NB4 (cell line): ENCODE results near the gene TSSC4.

Experiments used
- DNase-seq: peaks from one replicate; pipeline ENCODE4 v3.0.0; 2010; ENCODE audit warnings: low read depth
- H3K4me3 ChIP-seq: one replicate; pipeline ENCODE4 v1.5.1; 2011; ENCODE audit warnings: mild to moderate bottlenecking, low read depth, low read length, moderate library complexity
- CTCF ChIP-seq: IDR thresholded peaks from one replicate; pipeline ENCODE4 v1.5.1; 2012; ENCODE audit warnings: low read depth, low read length
- MYC ChIP-seq: IDR thresholded peaks from 2 replicates; pipeline ENCODE4 v1.6.1; 2011; ENCODE audit warnings: low read depth, low read length
- POLR2A ChIP-seq: IDR thresholded peaks from 2 replicates; pipeline ENCODE4 v1.6.1; 2011; ENCODE audit warnings: mild to moderate bottlenecking; ENCODE audit not compliant: insufficient read length; ENCODE audit errors: extremely low read depth
- TF ChIP-seq, protein P1 (sequence below): IDR thresholded peaks from 2 replicates; pipeline ENCODE4 v1.6.1; 2011; ENCODE audit warnings: low read depth, low read length

The TSSC4 gene

GRCh38 chr11:2385156-2386151 is 15.1 kb upstream of the TSSC4 start:
- H3K4me3 ChIP-seq = no peak overlapping the region
- TF ChIP-seq MYC (no peak), POLR2A (no peak), CTCF (no peak)
- TF ChIP-seq, protein P1, sequence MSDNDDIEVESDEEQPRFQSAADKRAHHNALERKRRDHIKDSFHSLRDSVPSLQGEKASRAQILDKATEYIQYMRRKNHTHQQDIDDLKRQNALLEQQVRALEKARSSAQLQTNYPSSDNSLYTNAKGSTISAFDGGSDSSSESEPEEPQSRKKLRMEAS = no peak
- no peak for DNase-seq

DNA sequence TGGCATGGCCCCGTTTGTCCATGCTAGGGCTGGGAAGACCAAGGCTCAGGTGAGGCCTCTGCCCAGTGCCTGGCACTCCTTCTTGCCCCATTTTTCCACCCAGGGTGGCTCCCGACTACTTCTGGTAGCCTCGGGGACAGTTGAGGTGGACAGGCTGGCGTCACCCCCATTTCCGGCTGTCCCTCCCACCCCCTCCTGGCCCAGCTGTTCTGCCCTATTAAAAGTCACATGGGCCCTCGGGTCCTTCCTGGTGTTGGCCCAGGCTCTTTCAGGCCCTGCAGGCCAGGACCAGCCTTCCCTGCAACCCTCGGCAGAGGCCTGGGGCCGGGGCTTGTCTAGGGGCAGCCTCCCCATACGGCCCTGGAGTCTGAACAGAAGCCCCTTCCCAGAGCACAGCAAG is 14.0 kb upstream of the TSSC4 start:
- TF ChIP-seq POLR2A = no peak
- no peak for TF ChIP-seq MYC
- TF ChIP-seq, protein P1 = no peak
- TF ChIP-seq CTCF = no peak
- no peak overlapping the region for H3K4me3 ChIP-seq
- no peak for DNase-seq

GRCh38 chr11:2387266-2387987 is 13.1 kb upstream of the TSSC4 start:
- no peak overlapping the region for H3K4me3 ChIP-seq
- TF ChIP-seq POLR2A (no peak), CTCF (no peak), MYC (no peak)
- TF ChIP-seq, protein P1 = no peak
- no peak for DNase-seq

- TF ChIP-seq CTCF = no peak
- TF ChIP-seq, protein P1 = no peak
- no peak for TF ChIP-seq POLR2A
- TF ChIP-seq MYC = no peak
- DNase-seq = no peak
- H3K4me3 ChIP-seq = no peak overlapping the region
Observed at GRCh38 chr11:2388431-2389376, 11.8 kb upstream of the TSSC4 start.

- no peak for DNase-seq
- no peak overlapping the region for H3K4me3 ChIP-seq
- no peak for TF ChIP-seq MYC
- no peak for TF ChIP-seq POLR2A
- TF ChIP-seq, protein P1 = no peak
- no peak for TF ChIP-seq CTCF
Observed at GRCh38 chr11:2389377-2390026, 11.0 kb upstream of the TSSC4 start.
